Central memory CD8-positive, alpha-beta T cell (primary cell): ENCODE results near the gene FRMD4A.

Experiments used
- ATAC-seq: fragments of 150-1000 bp; cut with Tn5 transposase; replicated peaks from 2 replicates; pipeline ENCODE4 v1.10.0; 2022; ENCODE audit warnings: mild to moderate bottlenecking, moderate FRiP score, moderate number of reproducible peaks; ENCODE audit not compliant: poor library complexity, severe bottlenecking; ENCODE audit errors: extremely low read depth
- DNase-seq, 2 donors: peaks; one replicate each; pipeline ENCODE4 v3.0.0; 2021; ENCODE audit warnings: low spot score in 2 of 2
- H3K27ac Mint-ChIP-seq: one replicate; pipeline ENCODE4 v1.8.0; 2022; ENCODE audit warnings: low read depth, mild to moderate bottlenecking, moderate library complexity, mixed read lengths
- H3K27me3 Mint-ChIP-seq: one replicate; pipeline ENCODE4 v1.8.0; 2022; ENCODE audit warnings: mixed read lengths
- H3K36me3 Mint-ChIP-seq: one replicate; pipeline ENCODE4 v1.8.0; 2022; ENCODE audit warnings: mild to moderate bottlenecking, moderate library complexity, mixed read lengths; ENCODE audit not compliant: insufficient read depth
- H3K4me1 Mint-ChIP-seq: one replicate; pipeline ENCODE4 v1.8.0; 2022; ENCODE audit warnings: mixed read lengths
- H3K4me3 Mint-ChIP-seq: one replicate; pipeline ENCODE4 v1.8.0; 2022; ENCODE audit warnings: mild to moderate bottlenecking, moderate library complexity, mixed read lengths
- H3K9me3 Mint-ChIP-seq: one replicate; pipeline ENCODE4 v1.8.0; 2022; ENCODE audit warnings: mixed read lengths

The FRMD4A gene

GRCh38 chr10:14111208-14111607 lies 219.5 kb downstream of the FRMD4A start:
- no peak overlapping the region for H3K27ac Mint-ChIP-seq
- no peak for DNase-seq
- peaks cover 46% of the 10 kb centered on the region for H3K27me3 Mint-ChIP-seq
- H3K4me1 Mint-ChIP-seq = no peaks in the 10 kb centered on the region
- peaks cover 6% of the 10 kb centered on the region for H3K9me3 Mint-ChIP-seq
- no peak for ATAC-seq
- H3K4me3 Mint-ChIP-seq = no peak overlapping the region
- no peaks in the 10 kb centered on the region for H3K36me3 Mint-ChIP-seq

GRCh38 chr10:14106828-14107227 lies 223.9 kb downstream of the FRMD4A start:
- H3K27me3 Mint-ChIP-seq = peaks cover 51% of the 10 kb centered on the region

GRCh38 chr10:14102056-14102455 lies 228.7 kb downstream of the FRMD4A start:
- ATAC-seq = no peak
- DNase-seq = no peak
- Mint-ChIP-seq H3K27ac (no peak overlapping the region), H3K9me3 (peaks cover 11% of the 10 kb centered on the region), H3K4me1 (no peaks in the 10 kb centered on the region), H3K4me3 (no peak overlapping the region), H3K27me3 (peaks cover 31% of the 10 kb centered on the region), H3K36me3 (no peaks in the 10 kb centered on the region)

More at GRCh38 chr10:14106828-14107227, 223.9 kb downstream of the FRMD4A start:
- no peak for ATAC-seq
- H3K27ac Mint-ChIP-seq = no peak overlapping the region
- peaks cover 11% of the 10 kb centered on the region for H3K9me3 Mint-ChIP-seq
- no peak overlapping the region for H3K4me3 Mint-ChIP-seq
- no peaks in the 10 kb centered on the region for H3K36me3 Mint-ChIP-seq
- no peak for DNase-seq
- H3K4me1 Mint-ChIP-seq = no peaks in the 10 kb centered on the region

GRCh38 chr10:14099885-14100284 lies 230.8 kb downstream of the FRMD4A start:
- H3K27me3 Mint-ChIP-seq = peaks cover 17% of the 10 kb centered on the region
- no peaks in the 10 kb centered on the region for H3K36me3 Mint-ChIP-seq
- H3K9me3 Mint-ChIP-seq = peaks cover 5% of the 10 kb centered on the region
- no peak overlapping the region for H3K4me3 Mint-ChIP-seq
- DNase-seq (no peak), ATAC-seq (no peak)
- no peak overlapping the region for H3K27ac Mint-ChIP-seq
- no peaks in the 10 kb centered on the region for H3K4me1 Mint-ChIP-seq

- DNase-seq = no peak
- Mint-ChIP-seq H3K9me3 (no peaks in the 10 kb centered on the region), H3K4me3 (no peak overlapping the region), H3K4me1 (no peaks in the 10 kb centered on the region), H3K27ac (no peak overlapping the region), H3K36me3 (peaks cover 1% of the 10 kb centered on the region), H3K27me3 (peaks cover 3% of the 10 kb centered on the region)
- ATAC-seq = no peak
Observed at GRCh38 chr10:14093730-14094484, 236.8 kb downstream of the FRMD4A start.

GRCh38 chr10:14092799-14093198 lies 237.9 kb downstream of the FRMD4A start:
- no peaks in the 10 kb centered on the region for H3K9me3 Mint-ChIP-seq
- no peak overlapping the region for H3K27ac Mint-ChIP-seq
- DNase-seq (no peak), ATAC-seq (no peak)
- no peaks in the 10 kb centered on the region for H3K4me1 Mint-ChIP-seq
- H3K27me3 Mint-ChIP-seq = no peaks in the 10 kb centered on the region
- H3K36me3 Mint-ChIP-seq = peaks cover 1% of the 10 kb centered on the region
- no peak overlapping the region for H3K4me3 Mint-ChIP-seq

GRCh38 chr10:14089556-14090292 lies 241.0 kb downstream of the FRMD4A start:
- Mint-ChIP-seq H3K27me3 (peaks cover 21% of the 10 kb centered on the region), H3K4me3 (no peak overlapping the region), H3K27ac (no peak overlapping the region), H3K4me1 (no peaks in the 10 kb centered on the region), H3K9me3 (no peaks in the 10 kb centered on the region), H3K36me3 (peaks cover 1% of the 10 kb centered on the region)
- DNase-seq = no peak
- no peak for ATAC-seq

- Mint-ChIP-seq H3K9me3 (no peaks in the 10 kb centered on the region), H3K36me3 (peaks cover 1% of the 10 kb centered on the region), H3K27ac (no peak overlapping the region), H3K4me1 (no peaks in the 10 kb centered on the region), H3K4me3 (no peak overlapping the region), H3K27me3 (peaks cover 27% of the 10 kb centered on the region)
- ATAC-seq = no peak
- no peak for DNase-seq
Observed at GRCh38 chr10:14087566-14087965, 243.2 kb downstream of the FRMD4A start.

GRCh38 chr10:14086596-14086995 lies 244.1 kb downstream of the FRMD4A start:
- ATAC-seq (no peak), DNase-seq (no peak)
- Mint-ChIP-seq H3K4me3 (no peak overlapping the region), H3K4me1 (no peaks in the 10 kb centered on the region), H3K27me3 (peaks cover 27% of the 10 kb centered on the region), H3K36me3 (peaks cover 1% of the 10 kb centered on the region), H3K27ac (no peak overlapping the region), H3K9me3 (no peaks in the 10 kb centered on the region)

GRCh38 chr10:14084875-14085274 lies 245.8 kb downstream of the FRMD4A start:
- H3K9me3 Mint-ChIP-seq = no peaks in the 10 kb centered on the region
- H3K27me3 Mint-ChIP-seq = peaks cover 35% of the 10 kb centered on the region
- peaks cover under 1% of the 10 kb centered on the region for H3K36me3 Mint-ChIP-seq
- no peak for ATAC-seq
- no peak overlapping the region for H3K4me3 Mint-ChIP-seq
- no peak for DNase-seq
- H3K27ac Mint-ChIP-seq = peak overlapping the region; percentile 54
- H3K4me1 Mint-ChIP-seq = no peaks in the 10 kb centered on the region

- Mint-ChIP-seq H3K9me3 (no peaks in the 10 kb centered on the region), H3K27me3 (peaks cover 51% of the 10 kb centered on the region), H3K27ac (no peak overlapping the region), H3K4me1 (no peaks in the 10 kb centered on the region), H3K36me3 (no peaks in the 10 kb centered on the region), H3K4me3 (no peak overlapping the region)
- DNase-seq = no peak
- no peak for ATAC-seq
Observed at GRCh38 chr10:14080795-14081194, 249.9 kb downstream of the FRMD4A start.

- Mint-ChIP-seq H3K4me1 (no peaks in the 10 kb centered on the region), H3K9me3 (no peaks in the 10 kb centered on the region), H3K4me3 (no peak overlapping the region), H3K36me3 (no peaks in the 10 kb centered on the region), H3K27me3 (peaks cover 61% of the 10 kb centered on the region), H3K27ac (no peak overlapping the region)
- DNase-seq = no peak
- no peak for ATAC-seq
Observed at GRCh38 chr10:14077430-14077829, 253.3 kb downstream of the FRMD4A start.
